K562 (cell line): ENCODE results near the gene SMCO4.

Experiments
- BHLHE40 ChIP-seq: IDR thresholded peaks from 2 replicates; pipeline ENCODE4 v1.6.1; 2011; ENCODE audit warnings: low read length, improper control_type of control experiment
- CREM ChIP-seq: IDR thresholded peaks from 2 replicates; pipeline ENCODE4 v1.6.1; 2014; ENCODE audit warnings: antibody characterized with exemption, low read depth
- EZH2 ChIP-seq: IDR thresholded peaks from 2 replicates; pipeline ENCODE4 v1.6.1; 2012; ENCODE audit warnings: low read depth, mild to moderate bottlenecking, inconsistent platforms, low read length, borderline replicate concordance
- FOXA1 ChIP-seq: fragments of 450-650 bp; IDR thresholded peaks from 2 replicates; pipeline ENCODE4 v1.6.1; 2016; ENCODE audit warnings: mild to moderate bottlenecking, borderline replicate concordance
- MBD2 ChIP-seq: sonication (generic); IDR thresholded peaks from 2 replicates; pipeline ENCODE4 v1.6.1; 2016; ENCODE audit warnings: low read depth, borderline replicate concordance
- NFXL1 ChIP-seq: fragments of 450-650 bp; formaldehyde crosslinking; IDR thresholded peaks from 2 replicates; pipeline ENCODE4 v1.4.0; 2021; ENCODE audit warnings: mild to moderate bottlenecking
- POLR2A ChIP-seq: fragments of 450-650 bp; conservative IDR thresholded peaks from 2 replicates; pipeline ENCODE4 v1.6.1; 2016
- PTBP1 ChIP-seq: fragments of 200-400 bp; formaldehyde crosslinking; IDR thresholded peaks from 2 replicates; pipeline ENCODE4 v1.6.1; 2017; ENCODE audit warnings: low read depth, low read length
- REST ChIP-seq, 2 experiments: fragments of 450-650 bp; formaldehyde crosslinking in 1 of 2; IDR thresholded peaks; 2 replicates each; pipeline versions ENCODE4 v1.4.0 to v1.6.1; 2014 to 2020; ENCODE audit warnings: mild to moderate bottlenecking in 2 of 2, borderline replicate concordance in 1 of 2, low read depth in 1 of 2
- SMARCA4 ChIP-seq: fragments of 450-650 bp; IDR thresholded peaks from 2 replicates; pipeline ENCODE4 v1.6.1; 2016
- TEAD4 ChIP-seq, 2 experiments: sonication (generic) in 1 of 2; formaldehyde crosslinking in 1 of 2; IDR thresholded peaks; 2 replicates each; pipeline versions ENCODE4 v1.6.1 to v1.8.0; 2012 to 2022; ENCODE audit warnings: borderline replicate concordance in 1 of 2, inconsistent platforms in 1 of 2, low read length in 1 of 2, mild to moderate bottlenecking in 1 of 2, missing genetic modification reagents in 1 of 2
- ZBTB34 ChIP-seq: fragments of 250-450 bp; sonication (Bioruptor Pico); IDR thresholded peaks from 2 replicates; pipeline ENCODE4 v1.8.0; 2021; ENCODE audit warnings: mild to moderate bottlenecking, moderate library complexity
- ZNF780A ChIP-seq: fragments of 250-450 bp; sonication (Bioruptor Pico); IDR thresholded peaks from 2 replicates; pipeline ENCODE4 v1.5.0; 2021; ENCODE audit warnings: mild to moderate bottlenecking
- TF ChIP-seq, protein P1 (sequence below): fragments of 250-450 bp; sonication (Bioruptor Pico); IDR thresholded peaks from 2 replicates; pipeline ENCODE4 v1.5.0; 2021; ENCODE audit warnings: mild to moderate bottlenecking, moderate library complexity

- TF ChIP-seq FOXA1 (no peak), ZBTB34 (CRISPR knock-in tag) (no peak), NFXL1 (CRISPR knock-in tag) (no peak), SMARCA4 (no peak), TEAD4 (IDR thresholded peaks at IDR 0.05; ENCODE audit: low read length) (no peak), TEAD4 (CRISPR knock-in tag; IDR thresholded peaks at IDR 0.05; ENCODE audit: borderline replicate concordance) (no peak), POLR2A (no peak), CREM (no peak), PTBP1 (no peak), REST (IDR thresholded peaks at IDR 0.05; ENCODE audit: borderline replicate concordance) (no peak), REST (CRISPR knock-in tag; IDR thresholded peaks at IDR 0.05; ENCODE audit: low read depth) (no peak), EZH2 (no peak), ZNF780A (CRISPR knock-in tag) (no peak), MBD2 (no peak), BHLHE40 (no peak)
- TF ChIP-seq, protein P1, sequence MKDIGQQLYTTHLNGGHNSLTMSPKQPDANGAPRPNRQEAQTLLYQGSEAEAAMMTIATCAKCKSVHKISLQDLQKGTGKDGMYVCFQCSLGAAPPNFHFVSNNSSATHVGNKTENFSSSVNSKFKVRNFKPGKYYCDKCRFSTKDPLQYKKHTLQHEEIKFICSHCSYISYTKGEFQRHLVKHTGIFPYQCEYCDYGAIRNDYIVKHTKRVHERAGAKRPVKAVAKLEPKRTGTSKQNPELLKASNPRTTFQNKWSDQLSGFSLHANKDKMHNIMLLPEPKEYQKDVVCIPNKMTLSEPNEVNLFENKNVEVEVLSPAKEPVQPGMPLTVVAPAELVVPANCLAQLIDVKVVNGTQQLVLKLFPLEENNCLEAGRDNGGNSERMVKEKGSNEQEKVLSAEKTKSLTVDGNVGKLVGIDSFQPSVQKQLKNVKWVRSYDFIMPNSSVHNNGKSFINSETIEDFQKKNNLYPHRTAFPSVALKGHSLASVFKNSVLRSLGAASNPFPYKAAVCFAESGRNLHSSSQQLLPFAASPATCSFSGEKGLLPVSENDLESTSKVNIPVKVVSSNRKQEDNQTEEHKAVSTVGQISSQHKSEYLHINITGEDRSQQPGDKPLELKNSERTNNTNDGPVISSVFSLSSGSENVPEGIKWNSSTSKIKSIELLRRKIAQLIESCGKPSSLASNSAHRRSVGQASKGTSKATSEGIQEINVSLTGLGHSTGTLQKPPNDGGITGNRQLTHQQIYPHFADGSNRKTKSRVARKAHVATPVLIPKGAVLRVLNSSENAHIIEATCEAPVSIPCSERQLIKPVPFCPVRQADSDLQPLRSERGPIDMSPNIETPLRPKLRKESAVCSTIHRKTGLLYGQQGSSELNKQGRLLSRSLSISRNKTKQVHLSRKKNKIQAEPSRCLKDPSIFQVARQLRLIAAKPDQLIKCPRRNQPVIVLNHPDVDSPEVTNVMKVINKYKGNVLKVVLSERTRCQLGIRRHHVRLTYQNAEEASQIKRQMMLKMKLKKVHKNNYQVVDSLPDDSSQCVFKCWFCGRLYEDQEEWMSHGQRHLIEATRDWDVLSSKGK (CRISPR knock-in tag): no peak
Measured at GRCh38 chr11:93512073-93512475, 31.1 kb downstream of the SMCO4 start.
